Progenitor cell of endocrine pancreas (in vitro differentiated cells): Measurements from ENCODE around the gene DLG5. TPM values are rescaled to one million over a fixed set of nuclear protein-coding genes. Genes with fewer than 3 reads are reported as not detected.

Experiments used
- DNase-seq: peaks from one replicate; pipeline ENCODE4 v3.0.0; 2021; ENCODE audit warnings: low spot score; ENCODE audit not compliant: unreplicated experiment
- H3K27ac Mint-ChIP-seq: 2 replicates; pipeline ENCODE4 v1.8.0; 2021; ENCODE audit warnings: mild to moderate bottlenecking, moderate library complexity, mixed read lengths
- H3K27me3 Mint-ChIP-seq: 2 replicates; pipeline ENCODE4 v1.8.0; 2021; ENCODE audit warnings: mixed read lengths
- H3K36me3 Mint-ChIP-seq: 2 replicates; pipeline ENCODE4 v1.8.0; 2022; ENCODE audit warnings: mixed read lengths; ENCODE audit not compliant: insufficient read depth
- H3K4me1 Mint-ChIP-seq: 2 replicates; pipeline ENCODE4 v1.8.0; 2021; ENCODE audit warnings: low read depth, mixed read lengths
- H3K4me3 Mint-ChIP-seq: 2 replicates; pipeline ENCODE4 v1.8.0; 2021; ENCODE audit warnings: low read depth, mild to moderate bottlenecking, moderate library complexity, mixed read lengths
- H3K9me3 Mint-ChIP-seq: 2 replicates; pipeline ENCODE4 v1.8.0; 2021; ENCODE audit warnings: low read depth, mixed read lengths
- CTCF ChIP-seq: fragments of 200-600 bp; sonication (generic); IDR thresholded peaks from one replicate; pipeline ENCODE4 v1.5.0; 2021; ENCODE audit warnings: antibody characterized with exemption, mild to moderate bottlenecking; ENCODE audit not compliant: unreplicated experiment
- total RNA-seq: library from RNA; stranded (reverse); gene quantifications from 2 replicates; pipeline ENCODE4 v1.2.1, GENCODE V29; 2021

Gene DLG5
- total RNA-seq, 1 donor from 2014 or later: 149 TPM

GRCh38 chr10:77850620-77851231 lies 75.8 kb downstream of the DLG5 start:
- TF ChIP-seq CTCF: no peak
- Mint-ChIP-seq H3K27ac (peak overlapping the region; percentile 72), H3K4me3 (no peak overlapping the region), H3K9me3 (no peaks in the 10 kb centered on the region), H3K36me3 (peaks cover 19% of the 10 kb centered on the region), H3K27me3 (no peaks in the 10 kb centered on the region), H3K4me1 (peaks cover 55% of the 10 kb centered on the region)
- DNase-seq: no peak

DNA sequence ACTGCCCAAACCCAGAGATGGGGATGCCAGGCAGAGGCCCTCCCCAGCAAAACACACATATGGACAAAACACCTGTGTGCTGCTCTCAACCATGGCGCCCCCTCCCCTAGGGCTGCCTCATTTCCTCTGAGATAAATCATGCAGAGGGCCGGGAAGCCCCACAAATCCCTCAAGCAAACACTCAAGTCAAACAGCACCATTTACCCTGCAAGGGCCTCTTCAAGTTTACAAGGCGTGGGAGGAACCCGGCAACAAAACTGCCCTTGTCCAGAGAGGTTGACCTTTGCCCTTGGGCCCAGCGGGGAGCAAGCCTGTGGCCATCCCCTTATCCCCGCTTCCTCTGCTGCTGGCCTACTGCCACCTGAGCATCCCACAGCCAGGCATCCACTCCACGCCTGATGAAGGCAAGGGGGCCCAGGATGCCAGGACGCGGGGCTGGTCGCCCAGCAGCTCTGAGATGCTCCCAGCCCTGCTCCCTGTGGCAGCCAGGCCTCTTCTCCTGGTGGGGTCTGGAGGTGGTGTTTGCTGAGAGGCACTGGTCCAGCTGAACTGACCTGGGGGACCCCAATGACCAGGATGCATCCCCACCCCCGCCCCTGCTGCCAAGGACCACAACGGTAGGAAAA lies 77.4 kb downstream of the DLG5 start:
- Mint-ChIP-seq H3K27me3 (no peaks in the 10 kb centered on the region), H3K4me1 (peaks cover 57% of the 10 kb centered on the region), H3K36me3 (peaks cover 23% of the 10 kb centered on the region), H3K4me3 (peak overlapping the region; percentile 31), H3K27ac (peak overlapping the region; percentile 82), H3K9me3 (no peaks in the 10 kb centered on the region)
- DNase-seq: no peak
- no peak for TF ChIP-seq CTCF

DNA sequence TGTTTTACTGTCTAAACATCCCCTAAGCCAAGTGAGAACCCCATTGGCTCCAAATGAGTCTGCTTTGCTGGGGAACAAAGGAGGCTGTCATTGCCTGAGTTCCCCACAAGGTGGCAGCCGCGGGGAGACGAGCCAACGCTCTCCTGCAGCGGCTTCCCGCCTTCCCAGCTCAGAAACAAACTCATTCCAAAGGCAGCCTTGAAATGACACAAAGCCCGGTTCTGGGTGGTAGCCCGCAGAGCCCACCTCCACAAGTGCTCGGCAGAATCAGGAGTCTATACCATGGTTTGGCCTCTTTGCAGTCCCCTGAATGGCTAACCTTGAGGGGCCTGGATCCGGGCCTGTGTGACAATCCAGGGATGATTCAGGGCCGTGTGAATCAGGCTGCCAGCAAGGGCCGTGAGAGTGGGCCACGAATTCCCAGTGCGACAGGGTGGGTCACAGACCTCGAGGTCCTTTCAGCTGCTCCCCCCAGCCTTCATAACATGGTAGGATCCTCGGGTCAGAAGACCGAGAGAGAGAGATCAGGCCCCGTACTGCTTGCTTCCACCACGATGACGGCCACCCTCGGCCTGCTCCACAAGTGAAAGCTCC lies 79.7 kb downstream of the DLG5 start:
- Mint-ChIP-seq H3K36me3 (peaks cover 20% of the 10 kb centered on the region), H3K27me3 (no peaks in the 10 kb centered on the region), H3K9me3 (no peaks in the 10 kb centered on the region), H3K4me1 (peaks cover 58% of the 10 kb centered on the region), H3K4me3 (no peak overlapping the region), H3K27ac (peak overlapping the region; percentile 78)
- DNase-seq: peak; percentile 75
- peak; percentile 93 for TF ChIP-seq CTCF

DNA sequence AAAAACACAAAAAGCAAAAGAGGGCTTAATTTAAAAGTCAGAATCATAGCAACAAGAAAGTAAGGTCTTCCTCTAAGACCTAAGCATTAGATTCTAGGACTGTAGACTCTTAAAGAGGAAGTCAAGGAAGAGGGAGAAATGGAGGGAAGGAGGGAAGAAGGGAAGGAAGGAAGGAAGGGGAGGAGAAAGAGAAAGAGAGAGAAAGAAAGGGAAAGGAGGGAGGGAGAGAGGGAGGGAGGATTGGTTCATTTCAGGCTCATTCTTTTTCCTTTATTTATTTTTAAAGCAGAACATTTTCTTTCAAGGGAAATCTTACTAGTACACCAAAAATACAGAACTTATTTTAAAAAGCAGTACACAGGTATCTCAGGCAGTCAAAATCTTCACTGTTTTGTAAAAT lies 81.1 kb downstream of the DLG5 start:
- no peak overlapping the region for H3K4me3 Mint-ChIP-seq
- peak overlapping the region; percentile 88 for H3K27ac Mint-ChIP-seq
- H3K4me1 Mint-ChIP-seq: peaks cover 46% of the 10 kb centered on the region
- H3K27me3 Mint-ChIP-seq: no peaks in the 10 kb centered on the region
- DNase-seq: no peak
- H3K36me3 Mint-ChIP-seq: peaks cover 15% of the 10 kb centered on the region
- no peak for TF ChIP-seq CTCF
- no peaks in the 10 kb centered on the region for H3K9me3 Mint-ChIP-seq

DNA sequence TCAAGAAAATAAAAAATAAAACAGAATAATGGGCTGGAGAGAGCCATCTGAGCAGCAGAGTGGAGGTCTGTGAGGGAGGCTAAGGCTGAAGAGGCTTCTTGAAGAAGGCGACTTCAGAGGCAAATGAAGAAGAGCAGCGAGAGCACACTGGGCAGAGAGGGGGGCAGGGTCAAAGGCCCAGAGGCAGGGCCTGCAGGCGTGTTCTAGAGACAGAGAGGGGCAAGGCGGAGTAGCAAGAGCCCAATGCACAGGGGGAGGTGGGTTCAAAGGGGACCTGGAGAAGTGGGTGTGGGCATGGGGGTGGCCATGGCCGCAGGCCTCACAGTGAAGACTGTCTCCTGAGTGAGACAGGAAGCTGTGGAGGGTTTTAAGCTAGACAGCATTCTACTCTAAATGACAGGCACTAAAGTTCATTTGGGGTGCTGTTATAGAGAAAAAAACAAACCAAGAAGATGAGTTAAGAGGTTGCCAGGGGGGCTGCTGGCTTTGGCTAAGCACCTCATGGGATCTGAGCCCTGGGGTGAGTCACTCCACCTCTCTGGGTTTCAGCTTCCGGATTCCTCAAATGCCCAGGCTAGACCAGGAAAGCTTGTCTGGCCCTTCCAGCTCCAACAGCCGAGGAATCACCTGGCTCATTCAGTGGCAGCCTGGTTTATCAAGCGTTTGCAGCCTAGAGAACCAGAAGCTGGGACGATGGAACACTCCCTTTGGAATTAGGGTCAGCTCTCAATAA lies 81.7 kb downstream of the DLG5 start:
- H3K36me3 Mint-ChIP-seq: peaks cover 18% of the 10 kb centered on the region

More for the DNA sequence above, 81.7 kb downstream of the DLG5 start:
- no peak for TF ChIP-seq CTCF
- no peak overlapping the region for H3K4me3 Mint-ChIP-seq
- no peaks in the 10 kb centered on the region for H3K27me3 Mint-ChIP-seq
- H3K27ac Mint-ChIP-seq: peak overlapping the region; percentile 88
- peaks cover 40% of the 10 kb centered on the region for H3K4me1 Mint-ChIP-seq
- no peak for DNase-seq
- H3K9me3 Mint-ChIP-seq: no peaks in the 10 kb centered on the region
